Esophagus squamous epithelium (tissue), 4 donors: Measurements from ENCODE around the gene FAS.

Experiments
- POLR2A ChIP-seq, 4 donors: fragments of 450-650 bp; IDR thresholded peaks; one replicate each; pipeline ENCODE4 v1.6.1; 2017; ENCODE audit warnings: antibody characterized with exemption in 4 of 4, mild to moderate bottlenecking in 4 of 4, moderate library complexity in 3 of 4
- TF ChIP-seq, protein P1 (sequence below), 6 experiments: fragments of 450-650 bp in 4 of 6; fragments of 200-600 bp in 2 of 6; sonication (generic) in 2 of 6; IDR thresholded peaks; one replicate each; pipeline ENCODE4 v1.5.1; 2016 to 2019; ENCODE audit warnings: antibody characterized with exemption in 6 of 6, mild to moderate bottlenecking in 4 of 6, moderate library complexity in 4 of 6

DNA sequence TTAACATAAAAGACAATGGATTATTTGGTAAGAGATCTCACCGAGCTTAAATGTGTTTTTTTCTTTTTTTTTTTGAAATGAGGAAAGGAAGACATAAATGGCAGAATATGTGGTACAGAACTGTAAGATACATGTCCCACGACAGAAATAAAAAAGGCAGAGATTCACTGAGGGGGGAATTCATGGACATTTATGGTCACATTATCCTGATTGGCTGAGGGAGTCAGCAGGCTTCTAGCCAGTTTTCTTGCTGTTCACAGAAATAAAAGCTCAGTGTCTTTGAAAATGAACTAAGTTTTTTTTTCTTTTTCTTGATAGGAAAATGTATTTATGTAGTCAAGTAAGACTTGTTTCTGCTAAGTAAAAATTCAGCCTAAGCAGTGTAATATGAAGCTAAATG is 8.2 kb upstream of the FAS start:
- TF ChIP-seq, protein P1, sequence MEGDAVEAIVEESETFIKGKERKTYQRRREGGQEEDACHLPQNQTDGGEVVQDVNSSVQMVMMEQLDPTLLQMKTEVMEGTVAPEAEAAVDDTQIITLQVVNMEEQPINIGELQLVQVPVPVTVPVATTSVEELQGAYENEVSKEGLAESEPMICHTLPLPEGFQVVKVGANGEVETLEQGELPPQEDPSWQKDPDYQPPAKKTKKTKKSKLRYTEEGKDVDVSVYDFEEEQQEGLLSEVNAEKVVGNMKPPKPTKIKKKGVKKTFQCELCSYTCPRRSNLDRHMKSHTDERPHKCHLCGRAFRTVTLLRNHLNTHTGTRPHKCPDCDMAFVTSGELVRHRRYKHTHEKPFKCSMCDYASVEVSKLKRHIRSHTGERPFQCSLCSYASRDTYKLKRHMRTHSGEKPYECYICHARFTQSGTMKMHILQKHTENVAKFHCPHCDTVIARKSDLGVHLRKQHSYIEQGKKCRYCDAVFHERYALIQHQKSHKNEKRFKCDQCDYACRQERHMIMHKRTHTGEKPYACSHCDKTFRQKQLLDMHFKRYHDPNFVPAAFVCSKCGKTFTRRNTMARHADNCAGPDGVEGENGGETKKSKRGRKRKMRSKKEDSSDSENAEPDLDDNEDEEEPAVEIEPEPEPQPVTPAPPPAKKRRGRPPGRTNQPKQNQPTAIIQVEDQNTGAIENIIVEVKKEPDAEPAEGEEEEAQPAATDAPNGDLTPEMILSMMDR (IDR thresholded peaks at IDR 0.05) = no peak
- no peak for TF ChIP-seq POLR2A (IDR thresholded peaks at IDR 0.05)
